HCT116 (cell line): ENCODE results near the gene KANK4. TPM values are rescaled to one million over a fixed set of nuclear protein-coding genes. Genes with fewer than 3 reads are reported as not detected.

Experiments used
- ATAC-seq: fragments of 200-7000 bp; cut with Tn5 transposase; 2 replicates; pipeline ENCODE4 v1.9.1; 2020; ENCODE audit warnings: mild to moderate bottlenecking, moderate library complexity
- BruUV-seq: library from RNA; stranded (reverse); fragments of 400-500 nt; replicated peaks from 2 replicates; lab custom pipeline; 2021; lab: Mats Ljungman, UMichigan
- CTCF ChIA-PET: fragments of 300-600 bp; sonication (Branson Sonifier 250); formaldehyde crosslinking; loops from one replicate; lab custom pipeline; 2021; ENCODE audit warnings: antibody characterized with exemption; lab: Charles Lee
- POLR2A ChIA-PET: fragments of 300-600, 350-600 bp; sonication (Branson Sonifier 250); formaldehyde crosslinking; loops from one replicate; lab custom pipeline; 2021; ENCODE audit warnings: antibody characterized with exemption; lab: Charles Lee
- RAD21 ChIA-PET, 2 experiments: fragments of 300-600 bp; sonication (Branson Sonifier 250); formaldehyde crosslinking; loops; one replicate each; lab custom pipeline; 2023; ENCODE audit warnings: low total read pairs in 2 of 2; ENCODE audit not compliant: uncharacterized antibody in 2 of 2, unreplicated experiment in 2 of 2, low non-redundant PET in 1 of 2; lab: Charles Lee
- DNase-seq: peaks from one replicate; pipeline ENCODE4 v3.0.0-alpha.2; 2010; ENCODE audit warnings: low read depth, low spot score
- H2AFZ ChIP-seq: fragments of 200-600 bp; shearing (Covaris generic), sonication (generic); 2 replicates; pipeline ENCODE4 v1.6.1; 2017; ENCODE audit warnings: low read depth, mixed run types, mixed read lengths, antibody characterized with exemption, low read length; ENCODE audit not compliant: poor library complexity, severe bottlenecking
- H3K27ac ChIP-seq: 2 replicates; pipeline ENCODE4 v1.5.1; 2012; ENCODE audit warnings: low read depth, low read length
- H3K27me3 ChIP-seq: fragments of 200-600 bp; sonication (generic); 2 replicates; pipeline ENCODE4 v1.6.1; 2016; ENCODE audit warnings: mixed run types, low read length, mixed read lengths; ENCODE audit not compliant: insufficient read depth
- H3K36me3 ChIP-seq, 2 experiments: fragments of 200-500 bp in 1 of 2; fragments of 200-600 bp in 1 of 2; sonication (Bioruptor generic) in 1 of 2; sonication (generic) in 1 of 2; 2 replicates each; pipeline versions ENCODE4 v1.5.1 to v1.6.1; 2014 to 2016; ENCODE audit warnings: low read length in 2 of 2, inconsistent platforms in 1 of 2, mixed read lengths in 1 of 2, mixed run types in 1 of 2; ENCODE audit not compliant: insufficient read depth in 2 of 2, control insufficient read depth in 1 of 2
- H3K4me1 ChIP-seq, 2 experiments: fragments of 200-600 bp in 1 of 2; sonication (generic) in 1 of 2; 2 replicates each; pipeline versions ENCODE4 v1.5.1 to v1.6.1; 2012 to 2017; ENCODE audit warnings: low read length in 2 of 2, inconsistent platforms in 1 of 2, mild to moderate bottlenecking in 1 of 2, mixed read lengths in 1 of 2, mixed run types in 1 of 2, moderate library complexity in 1 of 2; ENCODE audit not compliant: insufficient read depth in 2 of 2, control insufficient read depth in 1 of 2
- H3K4me2 ChIP-seq: fragments of 200-600 bp; sonication (generic); 2 replicates; pipeline ENCODE4 v1.6.1; 2017; ENCODE audit warnings: mixed run types, low read length, mixed read lengths
- H3K4me3 ChIP-seq, 2 experiments: fragments of 200-600 bp in 1 of 2; sonication (generic) in 1 of 2; replicated peaks in 1 of 2; 2 replicates each; pipeline ENCODE4 v1.5.1; 2011 to 2016; ENCODE audit warnings: low read length in 2 of 2, control low read depth in 1 of 2, low read depth in 1 of 2, mild to moderate bottlenecking in 1 of 2, mixed read lengths in 1 of 2, mixed run types in 1 of 2
- H3K79me2 ChIP-seq: fragments of 200-600 bp; sonication (generic); 2 replicates; pipeline ENCODE4 v1.6.1; 2017; ENCODE audit warnings: mild to moderate bottlenecking, mixed run types, low read length, moderate library complexity, mixed read lengths; ENCODE audit not compliant: insufficient read depth
- H3K9ac ChIP-seq: fragments of 200-600 bp; sonication (generic); 2 replicates; pipeline ENCODE4 v1.6.1; 2016; ENCODE audit warnings: low read length, mixed read lengths
- H3K9me2 ChIP-seq: fragments of 200-600 bp; sonication (generic), shearing (Covaris generic); 2 replicates; pipeline ENCODE4 v1.6.1; 2017; ENCODE audit warnings: mixed run types, mild to moderate bottlenecking, moderate library complexity; ENCODE audit not compliant: insufficient read depth
- H3K9me3 ChIP-seq, 2 experiments: fragments of 200-500 bp in 1 of 2; fragments of 200-600 bp in 1 of 2; sonication (Bioruptor generic) in 1 of 2; sonication (generic) in 1 of 2; 2 replicates each; pipeline ENCODE4 v1.6.1; 2014 to 2017; ENCODE audit warnings: low read length in 2 of 2, mixed read lengths in 2 of 2, inconsistent platforms in 1 of 2, low read depth in 1 of 2, mild to moderate bottlenecking in 1 of 2, mixed run types in 1 of 2, moderate library complexity in 1 of 2; ENCODE audit not compliant: control insufficient read depth in 1 of 2, insufficient read depth in 1 of 2
- H4K20me1 ChIP-seq: fragments of 200-600 bp; sonication (generic), shearing (Covaris generic); 2 replicates; pipeline ENCODE4 v1.6.1; 2017; ENCODE audit warnings: mixed run types, mild to moderate bottlenecking, moderate library complexity; ENCODE audit not compliant: insufficient read depth
- CEBPB ChIP-seq: IDR thresholded peaks from 2 replicates; pipeline ENCODE4 v1.6.1; 2012; ENCODE audit warnings: low read depth
- CTCF ChIP-seq, 3 experiments: fragments of 200-600 bp in 1 of 3; sonication (generic) in 1 of 3; IDR thresholded peaks in 2 of 3; conservative IDR thresholded peaks in 1 of 3; 2 replicates each; pipeline ENCODE4 v1.5.1; 2012 to 2017; ENCODE audit warnings: low read depth in 2 of 3, low read length in 2 of 3, antibody characterized with exemption in 1 of 3, borderline replicate concordance in 1 of 3, control low read depth in 1 of 3, mild to moderate bottlenecking in 1 of 3, mixed read lengths in 1 of 3, mixed run types in 1 of 3, moderate library complexity in 1 of 3; ENCODE audit not compliant: insufficient read depth in 1 of 3
- EZH2phosphoT487 ChIP-seq: fragments of 200-600 bp; IDR thresholded peaks from 2 replicates; pipeline ENCODE4 v1.6.1; 2018; ENCODE audit warnings: antibody characterized with exemption, borderline replicate concordance
- FOSL1 ChIP-seq: IDR thresholded peaks from 2 replicates; pipeline ENCODE4 v1.6.1; 2012; ENCODE audit warnings: low read depth
- POLR2A ChIP-seq: IDR thresholded peaks from 2 replicates; pipeline ENCODE4 v1.7.0; 2011; ENCODE audit warnings: borderline replicate concordance; ENCODE audit not compliant: insufficient read depth, insufficient read length; ENCODE audit errors: extremely low read depth
- REST ChIP-seq: IDR thresholded peaks from 2 replicates; pipeline ENCODE4 v1.6.1; 2012; ENCODE audit warnings: low read depth
- SIN3A ChIP-seq: IDR thresholded peaks from 2 replicates; pipeline ENCODE4 v1.6.1; 2012; ENCODE audit warnings: low read depth
- SP1 ChIP-seq: IDR thresholded peaks from 2 replicates; pipeline ENCODE4 v1.6.1; 2012; ENCODE audit warnings: low read depth
- YY1 ChIP-seq: IDR thresholded peaks from 2 replicates; pipeline ENCODE4 v1.6.1; 2011; ENCODE audit warnings: low read length, low read depth, moderate library complexity, mild to moderate bottlenecking; ENCODE audit not compliant: insufficient replicate concordance; ENCODE audit errors: extremely low read depth
- ZNF274 ChIP-seq: fragments of 200-500 bp; sonication (Bioruptor generic); IDR thresholded peaks from 2 replicates; pipeline ENCODE4 v1.6.1; 2014; ENCODE audit warnings: mild to moderate bottlenecking, low read depth, low read length, inconsistent platforms
- intact Hi-C: fragments of 100-400 bp; cut with micrococcal nuclease; formaldehyde crosslinking; loops from 2 replicates; pipeline ENCODE4 v1.10.0; 2022
- total RNA-seq: library from RNA; stranded (reverse); gene quantifications from one replicate; pipeline ENCODE4 v1.2.1, GENCODE V29; 2021; ENCODE audit not compliant: unreplicated experiment
- TF ChIP-seq, protein P1 (sequence below): IDR thresholded peaks from 2 replicates; pipeline ENCODE4 v1.6.1; 2011; ENCODE audit warnings: mild to moderate bottlenecking, low read length, moderate library complexity; ENCODE audit not compliant: insufficient replicate concordance; ENCODE audit errors: extremely low read depth

KANK4 gene
- total RNA-seq, 1 experiment from 2014 or later, result not detected

GRCh38 chr1:62282909-62283755 is 36.1 kb downstream of the KANK4 start:
- POLR2A ChIA-PET, result no interaction called here
- Histone ChIP-seq H3K4me3 (no peak overlapping the region), H3K9me2 (no peaks in the 10 kb centered on the region), H3K4me2 (no peak overlapping the region), H3K9me3 (no peaks in the 10 kb centered on the region), H3K27me3 (peaks cover 42% of the 10 kb centered on the region), H3K4me1 (no peaks in the 10 kb centered on the region), H3K9ac (no peak overlapping the region), H3K79me2 (no peaks in the 10 kb centered on the region), H4K20me1 (no peaks in the 10 kb centered on the region), H2AFZ (no peak overlapping the region), H3K36me3 (no peaks in the 10 kb centered on the region), H3K27ac (no peak overlapping the region)
- BruUV-seq, result no TSS peak
- TF ChIP-seq, protein P1, sequence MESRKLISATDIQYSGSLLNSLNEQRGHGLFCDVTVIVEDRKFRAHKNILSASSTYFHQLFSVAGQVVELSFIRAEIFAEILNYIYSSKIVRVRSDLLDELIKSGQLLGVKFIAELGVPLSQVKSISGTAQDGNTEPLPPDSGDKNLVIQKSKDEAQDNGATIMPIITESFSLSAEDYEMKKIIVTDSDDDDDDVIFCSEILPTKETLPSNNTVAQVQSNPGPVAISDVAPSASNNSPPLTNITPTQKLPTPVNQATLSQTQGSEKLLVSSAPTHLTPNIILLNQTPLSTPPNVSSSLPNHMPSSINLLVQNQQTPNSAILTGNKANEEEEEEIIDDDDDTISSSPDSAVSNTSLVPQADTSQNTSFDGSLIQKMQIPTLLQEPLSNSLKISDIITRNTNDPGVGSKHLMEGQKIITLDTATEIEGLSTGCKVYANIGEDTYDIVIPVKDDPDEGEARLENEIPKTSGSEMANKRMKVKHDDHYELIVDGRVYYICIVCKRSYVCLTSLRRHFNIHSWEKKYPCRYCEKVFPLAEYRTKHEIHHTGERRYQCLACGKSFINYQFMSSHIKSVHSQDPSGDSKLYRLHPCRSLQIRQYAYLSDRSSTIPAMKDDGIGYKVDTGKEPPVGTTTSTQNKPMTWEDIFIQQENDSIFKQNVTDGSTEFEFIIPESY, result no peak
- TF ChIP-seq CEBPB, result no peak
- TF ChIP-seq SP1, result no peak
- no peak for TF ChIP-seq ZNF274
- no peak for TF ChIP-seq YY1
- TF ChIP-seq CTCF (IDR thresholded peaks at IDR 0.05 in 2 of 3, conservative IDR thresholded peaks at IDR 0.05 in 1 of 3; ENCODE audit: borderline replicate concordance in 1 of 3, insufficient read depth in 1 of 3, low read depth in 2 of 3, low read length in 2 of 3), result no peak
- TF ChIP-seq POLR2A, result no peak
- TF ChIP-seq EZH2phosphoT487, result no peak
- no peak for TF ChIP-seq REST
- no peak for TF ChIP-seq SIN3A
- TF ChIP-seq FOSL1, result no peak
- CTCF ChIA-PET, result interaction anchor here (2.2 kb wide), 1 partner anchor 11 kb away, joined by 6 read pairs; no protein-coding TSS in a partner anchor
- DNase-seq (no peak), ATAC-seq (no peak)
- RAD21 ChIA-PET, result no interaction called here
- intact Hi-C loops, result no loop called here
